SK-N-SH (cell line): ENCODE results near the gene RIMS1.

Source experiments
- CTCF ChIP-seq: fragments of 200-600 bp; sonication (generic); IDR thresholded peaks from 2 replicates; pipeline ENCODE4 v1.6.1; 2017; ENCODE audit warnings: antibody characterized with exemption, mild to moderate bottlenecking, moderate library complexity
- GABPA ChIP-seq: IDR thresholded peaks from 2 replicates; pipeline ENCODE4 v1.4.0; 2012; ENCODE audit warnings: low read depth, mild to moderate bottlenecking
- POLR2AphosphoS5 ChIP-seq: IDR thresholded peaks from 2 replicates; pipeline ENCODE4 v1.6.1; 2012; ENCODE audit warnings: low read depth, low read length

- TF ChIP-seq CTCF (no peak), POLR2AphosphoS5 (no peak), GABPA (no peak)
Measured at GRCh38 chr6:72049376-72049775, 163.0 kb downstream of the RIMS1 start.
